GM12878 (cell line): ENCODE measurements around the gene PSME3IP1.

Experiments used
- CTCF ChIP-seq, 3 experiments: IDR thresholded peaks in 2 of 3; conservative IDR thresholded peaks in 1 of 3; 2 replicates each; pipeline ENCODE4 v1.5.1; 2011; ENCODE audit warnings: low read depth in 3 of 3, low read length in 3 of 3, mild to moderate bottlenecking in 3 of 3, control low read depth in 2 of 3, moderate library complexity in 2 of 3, inconsistent platforms in 1 of 3, mixed read lengths in 1 of 3; ENCODE audit not compliant: control insufficient read depth in 2 of 3, insufficient read depth in 1 of 3; ENCODE audit errors: extremely low read depth in 1 of 3
- HCFC1 ChIP-seq: fragments of 150-350 bp; IDR thresholded peaks from 2 replicates; pipeline ENCODE4 v1.6.1; 2014; ENCODE audit warnings: low read length
- POLR2AphosphoS5 ChIP-seq: IDR thresholded peaks from 2 replicates; pipeline ENCODE4 v1.6.1; 2011; ENCODE audit warnings: mild to moderate bottlenecking, low read length, inconsistent platforms
- RAD51 ChIP-seq: fragments of 450-650 bp; IDR thresholded peaks from 2 replicates; pipeline ENCODE4 v1.6.1; 2016; ENCODE audit warnings: moderate library complexity, mild to moderate bottlenecking, inconsistent platforms
- REST ChIP-seq: IDR thresholded peaks from 2 replicates; pipeline ENCODE4 v1.6.1; 2012; ENCODE audit warnings: mild to moderate bottlenecking, low read depth, low read length
- RFX5 ChIP-seq: IDR thresholded peaks from 2 replicates; pipeline ENCODE4 v1.6.1; 2011; ENCODE audit warnings: low read depth, low read length, improper control_type of control experiment

- TF ChIP-seq RFX5 (no peak), CTCF (IDR thresholded peaks at IDR 0.05 in 2 of 3, conservative IDR thresholded peaks at IDR 0.05 in 1 of 3; ENCODE audit: control insufficient read depth in 2 of 3, extremely low read depth in 1 of 3, insufficient read depth in 1 of 3, low read depth in 3 of 3, low read length in 3 of 3) (no peak), HCFC1 (no peak), REST (no peak), RAD51 (no peak), POLR2AphosphoS5 (no peak)
Measured at GRCh38 chr16:57156351-57156703, 29.5 kb downstream of the PSME3IP1 start.
